WI38 (cell line): ENCODE measurements around the gene TBC1D9B.
"Not testable (repeated sequence)": the region's sequence is repeated elsewhere in the genome, so short reads cannot be mapped to it uniquely, and the experiment has no call there.

ENCODE experiments used
- H3K4me3 ChIP-seq: 2 replicates; pipeline ENCODE4 v1.5.1; 2011; ENCODE audit warnings: low read depth, mild to moderate bottlenecking, control low read depth, low read length
- CTCF ChIP-seq: IDR thresholded peaks from 2 replicates; pipeline ENCODE4 v1.5.1; 2012; ENCODE audit warnings: low read depth, mild to moderate bottlenecking, control low read depth, low read length

TBC1D9B gene

GRCh38 chr5:179872828-179873575 lies 34.7 kb downstream of the TBC1D9B start:
- no peak overlapping the region for H3K4me3 ChIP-seq
- no peak for TF ChIP-seq CTCF

GRCh38 chr5:179872055-179872827 lies 35.5 kb downstream of the TBC1D9B start:
- no peak for TF ChIP-seq CTCF
- no peak overlapping the region for H3K4me3 ChIP-seq

DNA sequence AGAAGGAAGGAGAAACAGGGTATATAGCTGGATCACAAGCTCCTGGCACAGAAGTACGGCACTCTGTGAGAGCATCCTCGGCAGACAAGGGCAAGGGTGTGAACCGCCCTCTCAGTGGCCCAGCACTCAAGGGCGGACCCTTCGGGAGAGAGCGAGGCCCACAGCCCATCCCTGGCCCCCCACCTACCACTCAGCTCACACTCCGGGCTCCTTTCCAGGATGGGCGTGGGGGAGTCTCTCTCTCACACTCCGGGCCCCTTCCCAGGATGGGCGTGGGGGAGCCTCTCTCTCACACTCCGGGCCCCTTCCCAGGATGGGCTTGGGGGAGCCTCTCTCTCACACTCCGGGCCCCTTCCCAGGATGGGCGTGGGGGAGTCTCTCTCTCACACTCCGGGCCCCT lies 36.2 kb downstream of the TBC1D9B start:
- H3K4me3 ChIP-seq: not testable (repeated sequence)

DNA sequence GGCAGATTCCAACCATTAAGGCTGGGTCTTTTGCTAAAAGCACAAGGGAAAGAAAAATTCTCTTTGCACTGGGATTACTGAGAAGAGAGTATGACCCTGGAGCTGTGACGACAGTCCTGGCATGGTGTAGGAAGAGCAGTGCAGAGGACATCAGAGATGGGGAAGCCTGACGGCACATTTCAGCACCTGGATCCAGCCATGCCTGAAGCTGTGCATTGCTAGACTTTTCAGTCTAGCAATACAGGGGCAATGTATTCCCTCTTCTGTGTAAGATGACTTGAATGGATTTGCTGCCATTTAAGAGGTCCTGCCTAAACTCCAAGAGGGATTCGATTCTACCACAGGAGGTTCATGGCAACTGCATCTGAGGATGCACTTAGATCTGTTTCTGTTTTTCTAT lies 36.7 kb downstream of the TBC1D9B start:
- TF ChIP-seq CTCF: no peak
- H3K4me3 ChIP-seq: no peak overlapping the region

DNA sequence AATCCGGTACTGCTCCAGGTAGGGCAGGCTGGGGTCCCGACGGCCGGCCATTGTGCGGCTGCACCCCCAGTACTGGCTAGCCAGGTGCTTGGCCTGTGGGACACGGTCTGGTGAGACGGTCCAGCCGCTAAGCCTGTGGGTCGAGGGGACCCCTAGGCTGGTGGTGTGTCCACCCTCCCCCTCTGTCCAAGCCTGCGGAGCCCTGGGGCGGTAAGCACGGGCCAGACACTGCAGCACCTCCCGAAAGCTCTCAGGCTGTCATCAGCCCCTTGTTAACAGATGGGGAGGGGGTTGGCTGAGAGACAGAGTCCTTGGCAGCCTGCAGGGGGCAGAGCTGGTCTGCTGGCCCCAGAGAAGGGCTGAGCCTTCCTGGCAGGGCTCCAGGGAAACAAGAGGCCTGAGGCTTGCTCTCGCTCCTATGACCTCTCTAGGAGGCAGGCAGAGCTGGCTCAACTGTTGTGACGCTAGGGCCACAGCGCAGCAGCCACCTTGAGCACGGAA lies 37.2 kb downstream of the TBC1D9B start:
- H3K4me3 ChIP-seq: no peak overlapping the region
- peak; percentile 17; the same call in 1 of the 2 replicates for TF ChIP-seq CTCF

DNA sequence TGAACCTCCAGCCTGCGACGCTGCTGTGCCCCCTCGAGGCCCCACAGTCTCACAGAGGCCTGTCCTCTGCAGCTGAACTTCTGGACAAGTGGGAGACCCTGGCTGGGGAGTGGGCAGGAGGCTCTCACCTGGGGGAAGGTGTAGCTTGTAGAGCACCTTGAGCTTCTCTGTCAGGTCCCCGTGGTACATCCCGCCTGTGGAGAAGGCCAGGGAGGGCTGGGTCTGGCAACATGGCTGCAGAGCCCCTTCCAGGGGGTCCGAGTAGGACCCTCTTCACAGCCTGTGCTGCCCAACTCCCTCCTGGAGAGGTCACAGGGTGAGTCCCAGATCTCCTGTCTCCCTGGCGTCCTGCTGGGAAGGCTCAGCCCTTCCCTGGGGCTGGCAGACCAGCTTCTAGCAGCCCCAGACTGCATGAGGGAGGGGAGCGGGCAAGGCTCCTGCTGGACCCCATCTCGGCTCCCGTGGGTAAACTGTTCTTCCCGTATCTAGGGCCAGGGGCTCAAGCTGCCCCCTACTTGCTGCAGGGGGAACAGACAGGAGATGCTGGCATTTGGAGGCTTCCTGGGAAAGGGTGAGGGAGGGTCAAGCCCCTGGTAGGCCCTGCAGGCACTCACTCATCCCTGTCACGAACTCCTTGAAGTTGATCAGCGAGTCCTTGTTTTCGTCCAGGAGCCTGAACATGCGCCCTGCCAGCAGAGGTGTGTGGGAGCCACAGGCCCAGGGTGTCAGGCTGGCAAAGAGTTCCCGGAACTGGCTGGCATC lies 37.9 kb downstream of the TBC1D9B start:
- H3K4me3 ChIP-seq: no peak overlapping the region
- no peak for TF ChIP-seq CTCF

- no peak overlapping the region for H3K4me3 ChIP-seq
- TF ChIP-seq CTCF: no peak
These were observed 38.6 kb downstream of the TBC1D9B start for GRCh38 chr5:179869101-179869500.
